Osteoblast (primary cell): ENCODE measurements around the gene SPSB3. TPM values are rescaled to one million over a fixed set of nuclear protein-coding genes. Genes with fewer than 3 reads are reported as not detected.

Source experiments
- DNase-seq: peaks from one replicate; pipeline ENCODE4 v3.0.0; 2011; ENCODE audit warnings: low spot score, mixed read lengths; ENCODE audit not compliant: insufficient read length; ENCODE audit errors: missing footprints
- H2AFZ ChIP-seq: 2 replicates; pipeline ENCODE4 v1.6.0; 2011; ENCODE audit warnings: mild to moderate bottlenecking, low read length
- H3K27ac ChIP-seq: 2 replicates; pipeline ENCODE4 v1.5.1; 2011; ENCODE audit warnings: mild to moderate bottlenecking, low read depth, low read length, moderate library complexity
- H3K27me3 ChIP-seq: 2 replicates; pipeline ENCODE4 v1.6.0; 2012; ENCODE audit warnings: mild to moderate bottlenecking, control low read depth, inconsistent platforms, low read length, moderate library complexity; ENCODE audit not compliant: insufficient read depth
- H3K36me3 ChIP-seq: 2 replicates; pipeline ENCODE4 v1.5.1; 2011; ENCODE audit warnings: mild to moderate bottlenecking, low read length, control low read depth, moderate library complexity; ENCODE audit not compliant: insufficient read depth
- H3K4me1 ChIP-seq: 2 replicates; pipeline ENCODE4 v1.5.1; 2011; ENCODE audit warnings: mild to moderate bottlenecking, low read length, control low read depth, moderate library complexity; ENCODE audit not compliant: insufficient read depth
- H3K4me2 ChIP-seq: 2 replicates; pipeline ENCODE4 v1.6.0; 2011; ENCODE audit warnings: mild to moderate bottlenecking, low read length; ENCODE audit not compliant: insufficient read depth
- H3K4me3 ChIP-seq: fragments of 200-600 bp; sonication (generic); 3 replicates; pipeline ENCODE4 v1.5.1; 2012; ENCODE audit warnings: mild to moderate bottlenecking, low read length, inconsistent platforms; ENCODE audit not compliant: insufficient read depth
- H3K79me2 ChIP-seq: 2 replicates; pipeline ENCODE4 v1.6.0; 2012; ENCODE audit warnings: mild to moderate bottlenecking, low read length, control low read depth, inconsistent platforms; ENCODE audit not compliant: insufficient read depth
- H3K9me3 ChIP-seq: 2 replicates; pipeline ENCODE4 v1.5.1; 2011; ENCODE audit warnings: low read depth, low read length, control low read depth
- H4K20me1 ChIP-seq: 2 replicates; pipeline ENCODE4 v1.6.0; 2012; ENCODE audit warnings: mild to moderate bottlenecking, low read length, control low read depth; ENCODE audit not compliant: insufficient read depth
- CTCF ChIP-seq: IDR thresholded peaks from 2 replicates; pipeline ENCODE4 v1.5.1; 2011; ENCODE audit warnings: mild to moderate bottlenecking, low read depth, low read length, moderate library complexity; ENCODE audit errors: extremely low read depth
- total RNA-seq: library from RNA; depleted of rRNA; stranded (reverse); fragments of >200 nt; gene quantifications from 2 replicates; pipeline ENCODE4 v1.2.3, GENCODE V29; 2012

SPSB3 gene
- total RNA-seq, 1 donor, result 42.3 TPM

- peaks cover 24% of the 10 kb centered on the region for H3K36me3 ChIP-seq
- no peaks in the 10 kb centered on the region for H3K9me3 ChIP-seq
- peaks cover 27% of the 10 kb centered on the region for H3K4me1 ChIP-seq
- no peaks in the 10 kb centered on the region for H3K27me3 ChIP-seq
- no peak for DNase-seq
- peak overlapping the region; percentile 58 for H3K27ac ChIP-seq
- peaks cover 43% of the 10 kb centered on the region for H3K79me2 ChIP-seq
- peaks cover 31% of the 10 kb centered on the region for H4K20me1 ChIP-seq
- peak overlapping the region; percentile 88 for H3K4me3 ChIP-seq
- no peak for TF ChIP-seq CTCF
- H2AFZ ChIP-seq, result no peak overlapping the region
- peak overlapping the region; percentile 97 for H3K4me2 ChIP-seq
These were observed 10.5 kb downstream of the SPSB3 start for GRCh38 chr16:1771864-1772361.

GRCh38 chr16:1771188-1771863 lies 11.0 kb downstream of the SPSB3 start, which contains the start of gene NME3:
TSS of gene NME3 (minus strand) at chr16:1771543. CDS start at chr16:1771534, 9 bp downstream.
- Histone ChIP-seq H3K4me3 (peak within 1 kb of the TSS; percentile 88), H2AFZ (no peak within 1 kb of the TSS), H3K4me2 (peak within 1 kb of the TSS; percentile 97), H4K20me1 (peaks cover 31% of the 10 kb centered on the region), H3K36me3 (peaks cover 22% of the 10 kb centered on the region), H3K79me2 (peaks cover 41% of the 10 kb centered on the region), H3K9me3 (no peaks in the 10 kb centered on the region), H3K4me1 (peaks cover 27% of the 10 kb centered on the region), H3K27ac (peak within 1 kb of the TSS; percentile 58), H3K27me3 (no peaks in the 10 kb centered on the region)
- no peak for TF ChIP-seq CTCF
- peak; percentile 100 for DNase-seq

GRCh38 chr16:1770328-1771187 lies 11.8 kb downstream of the SPSB3 start:
- Histone ChIP-seq H3K4me3 (peak overlapping the region; percentile 88), H4K20me1 (peaks cover 28% of the 10 kb centered on the region), H2AFZ (no peak overlapping the region), H3K27ac (peak overlapping the region; percentile 41), H3K36me3 (peaks cover 25% of the 10 kb centered on the region), H3K4me1 (peaks cover 27% of the 10 kb centered on the region), H3K9me3 (no peaks in the 10 kb centered on the region), H3K4me2 (peak overlapping the region; percentile 81), H3K79me2 (peaks cover 34% of the 10 kb centered on the region), H3K27me3 (no peaks in the 10 kb centered on the region)
- peak; percentile 99 for DNase-seq
- TF ChIP-seq CTCF, result no peak
